Activated CD4-positive, alpha-beta T cell treated with anti-CD3 and anti-CD28 coated beads for 36 hours (primary cell): ENCODE data around the gene SNAP25. TPM values are rescaled to one million over a fixed set of nuclear protein-coding genes. Genes with fewer than 3 reads are reported as not detected.

ENCODE experiments used
- ATAC-seq: fragments of 200-7000 bp; cut with Tn5 transposase; one replicate; pipeline ENCODE4 v1.10.0; 2021; ENCODE audit warnings: mild to moderate bottlenecking, moderate library complexity
- CTCF ChIA-PET: fragments of 350-600 bp; sonication (Branson Sonifier 250); formaldehyde crosslinking; loops from one replicate; lab custom pipeline; 2021; ENCODE audit warnings: antibody characterized with exemption; lab: Charles Lee
- POLR2A ChIA-PET: fragments of 350-600 bp; sonication (Branson Sonifier 250); formaldehyde crosslinking; loops from one replicate; lab custom pipeline; 2021; ENCODE audit warnings: antibody characterized with exemption, inconsistent platforms; lab: Charles Lee
- DNase-seq: peaks from one replicate; pipeline ENCODE4 v3.0.0-alpha.2; 2020
- H3K27ac Mint-ChIP-seq: one replicate; pipeline ENCODE4 v1.8.0; 2021; ENCODE audit warnings: mixed read lengths
- H3K27me3 Mint-ChIP-seq: one replicate; pipeline ENCODE4 v1.8.0; 2021; ENCODE audit warnings: mixed read lengths
- H3K36me3 Mint-ChIP-seq: one replicate; pipeline ENCODE4 v1.8.0; 2021; ENCODE audit warnings: low read depth, mixed read lengths
- H3K4me1 Mint-ChIP-seq: one replicate; pipeline ENCODE4 v1.8.0; 2021; ENCODE audit warnings: mixed read lengths
- H3K4me3 Mint-ChIP-seq: one replicate; pipeline ENCODE4 v1.8.0; 2021; ENCODE audit warnings: mild to moderate bottlenecking, moderate library complexity, mixed read lengths
- H3K9me3 Mint-ChIP-seq: one replicate; pipeline ENCODE4 v1.8.0; 2021; ENCODE audit warnings: low read depth, mixed read lengths
- intact Hi-C, 2 experiments: fragments of 100-400 bp; cut with DNase I in 1 of 2; cut with micrococcal nuclease in 1 of 2; formaldehyde crosslinking; loops; one replicate each; pipeline versions ENCODE4 v1.14.2 to v1.15.1; 2022 to 2024; cut with DNase I, micrococcal nuclease
- total RNA-seq, 2 experiments: library from RNA; stranded (reverse); gene quantifications; one replicate each; pipeline ENCODE4 v1.2.3, GENCODE V29; 2021

SNAP25 gene
- total RNA-seq, 2 experiments from 2014 or later, result 0.18 to 0.27 TPM

- intact Hi-C loops, result no loop called here
- H3K27ac Mint-ChIP-seq, result no peak overlapping the region
- H3K4me3 Mint-ChIP-seq, result no peak overlapping the region
- H3K27me3 Mint-ChIP-seq, result peaks cover 8% of the 10 kb centered on the region
- DNase-seq (no peak), ATAC-seq (no peak)
- no peaks in the 10 kb centered on the region for H3K36me3 Mint-ChIP-seq
- ChIA-PET CTCF (no interaction called here), POLR2A (no interaction called here)
- H3K9me3 Mint-ChIP-seq, result peaks cover 3% of the 10 kb centered on the region
- H3K4me1 Mint-ChIP-seq, result no peaks in the 10 kb centered on the region
Measured at GRCh38 chr20:10180651-10181235, 37.9 kb upstream of the SNAP25 start.

GRCh38 chr20:10185741-10186558 lies 32.7 kb upstream of the SNAP25 start:
- Mint-ChIP-seq H3K4me3 (no peak overlapping the region), H3K36me3 (no peaks in the 10 kb centered on the region), H3K27me3 (no peaks in the 10 kb centered on the region), H3K27ac (no peak overlapping the region), H3K4me1 (no peaks in the 10 kb centered on the region), H3K9me3 (peaks cover 3% of the 10 kb centered on the region)
- ChIA-PET POLR2A (no interaction called here), CTCF (interaction anchor here (0.6 kb wide), 1 partner anchor 318 kb away, joined by 3 read pairs; no protein-coding TSS in a partner anchor)
- DNase-seq, result no peak
- intact Hi-C loops, result no loop called here
- no peak for ATAC-seq

GRCh38 chr20:10190456-10190855 lies 28.2 kb upstream of the SNAP25 start:
- ChIA-PET POLR2A (no interaction called here), CTCF (interaction anchor here (0.6 to 0.7 kb wide), 2 partner anchors 10 to 1818 kb away, joined by 3 read pairs; no protein-coding TSS in a partner anchor)
- Mint-ChIP-seq H3K36me3 (no peaks in the 10 kb centered on the region), H3K27me3 (peaks cover 3% of the 10 kb centered on the region), H3K27ac (no peak overlapping the region), H3K9me3 (peaks cover 3% of the 10 kb centered on the region), H3K4me3 (no peak overlapping the region), H3K4me1 (no peaks in the 10 kb centered on the region)
- intact Hi-C loops, result no loop called here
- DNase-seq (no peak), ATAC-seq (no peak)

- POLR2A ChIA-PET, result no interaction called here
- peaks cover 6% of the 10 kb centered on the region for H3K27me3 Mint-ChIP-seq
- intact Hi-C loops, result no loop called here
Measured at GRCh38 chr20:10192171-10192570, 26.5 kb upstream of the SNAP25 start.

GRCh38 chr20:10194166-10194565 lies 24.5 kb upstream of the SNAP25 start:
- no peak for DNase-seq
- peaks cover 6% of the 10 kb centered on the region for H3K27me3 Mint-ChIP-seq
- intact Hi-C loops, result no loop called here
- POLR2A ChIA-PET, result no interaction called here
- no peaks in the 10 kb centered on the region for H3K4me1 Mint-ChIP-seq
- no peak overlapping the region for H3K4me3 Mint-ChIP-seq
- H3K36me3 Mint-ChIP-seq, result no peaks in the 10 kb centered on the region
- CTCF ChIA-PET, result interaction anchor here (0.7 kb wide), 1 partner anchor 26 kb away, joined by 3 read pairs; no protein-coding TSS in a partner anchor
- peaks cover 2% of the 10 kb centered on the region for H3K9me3 Mint-ChIP-seq
- no peak overlapping the region for H3K27ac Mint-ChIP-seq
- no peak for ATAC-seq

More at GRCh38 chr20:10192171-10192570, 26.5 kb upstream of the SNAP25 start:
- no peak overlapping the region for H3K27ac Mint-ChIP-seq
- CTCF ChIA-PET, result interaction anchor here (0.6 kb wide), 1 partner anchor 155 kb away, joined by 3 read pairs; no protein-coding TSS in a partner anchor
- ATAC-seq (no peak), DNase-seq (no peak)
- H3K9me3 Mint-ChIP-seq, result peaks cover 2% of the 10 kb centered on the region
- no peaks in the 10 kb centered on the region for H3K4me1 Mint-ChIP-seq
- H3K4me3 Mint-ChIP-seq, result no peak overlapping the region
- H3K36me3 Mint-ChIP-seq, result no peaks in the 10 kb centered on the region

GRCh38 chr20:10200330-10200729 lies 18.3 kb upstream of the SNAP25 start:
- Mint-ChIP-seq H3K9me3 (no peaks in the 10 kb centered on the region), H3K4me1 (no peaks in the 10 kb centered on the region), H3K36me3 (no peaks in the 10 kb centered on the region), H3K27me3 (peaks cover 8% of the 10 kb centered on the region), H3K4me3 (no peak overlapping the region), H3K27ac (no peak overlapping the region)
- CTCF ChIA-PET, result interaction anchor here (0.6 kb wide), 1 partner anchor 9 kb away, joined by 3 read pairs; no protein-coding TSS in a partner anchor
- DNase-seq (no peak), ATAC-seq (no peak)
- POLR2A ChIA-PET, result no interaction called here
- intact Hi-C loops, result no loop called here

- Mint-ChIP-seq H3K36me3 (no peaks in the 10 kb centered on the region), H3K27ac (no peak overlapping the region), H3K9me3 (no peaks in the 10 kb centered on the region), H3K4me3 (no peak overlapping the region), H3K4me1 (no peaks in the 10 kb centered on the region), H3K27me3 (peaks cover 5% of the 10 kb centered on the region)
- ATAC-seq (no peak), DNase-seq (no peak)
- intact Hi-C loops, result no loop called here
- ChIA-PET CTCF (no interaction called here), POLR2A (no interaction called here)
Measured at GRCh38 chr20:10201321-10201870, 17.2 kb upstream of the SNAP25 start.

GRCh38 chr20:10209091-10209490 lies 9.5 kb upstream of the SNAP25 start:
- Mint-ChIP-seq H3K4me1 (no peaks in the 10 kb centered on the region), H3K27ac (no peak overlapping the region), H3K4me3 (no peak overlapping the region), H3K27me3 (peaks cover 11% of the 10 kb centered on the region), H3K36me3 (no peaks in the 10 kb centered on the region), H3K9me3 (peaks cover 1% of the 10 kb centered on the region)
- ChIA-PET POLR2A (no interaction called here), CTCF (interaction anchor here (0.6 kb wide), 1 partner anchor 84 kb away, joined by 4 read pairs; no protein-coding TSS in a partner anchor)
- no peak for DNase-seq
- intact Hi-C loops, result no loop called here
- no peak for ATAC-seq

- peaks cover 26% of the 10 kb centered on the region for H3K27me3 Mint-ChIP-seq
- POLR2A ChIA-PET, result no interaction called here
Measured at GRCh38 chr20:10213526-10213925, 5.1 kb upstream of the SNAP25 start.

GRCh38 chr20:10216146-10216791 lies 2.4 kb upstream of the SNAP25 start:
- Mint-ChIP-seq H3K27me3 (peaks cover 41% of the 10 kb centered on the region), H3K4me1 (peaks cover 14% of the 10 kb centered on the region), H3K36me3 (peaks cover 3% of the 10 kb centered on the region), H3K27ac (no peak overlapping the region), H3K9me3 (peaks cover 5% of the 10 kb centered on the region), H3K4me3 (no peak overlapping the region)
- ChIA-PET POLR2A (no interaction called here), CTCF (interaction anchor here (0.5 to 1.1 kb wide), 2 partner anchors 169 to 238 kb away, joined by 3 to 4 read pairs; no protein-coding TSS in a partner anchor)
- ATAC-seq (no peak), DNase-seq (no peak)
- intact Hi-C loops, result loop anchor here (5.0 kb wide), 3 partner anchors 136 to 239 kb away; partner anchors contain the start of gene MKKS (in 1 of the 2)

More at GRCh38 chr20:10213526-10213925, 5.1 kb upstream of the SNAP25 start:
- H3K27ac Mint-ChIP-seq, result no peak overlapping the region
- peaks cover 5% of the 10 kb centered on the region for H3K4me1 Mint-ChIP-seq
- DNase-seq (no peak), ATAC-seq (no peak)
- CTCF ChIA-PET, result no interaction called here
- intact Hi-C loops, result no loop called here
- peaks cover 5% of the 10 kb centered on the region for H3K9me3 Mint-ChIP-seq
- peaks cover 3% of the 10 kb centered on the region for H3K36me3 Mint-ChIP-seq
- H3K4me3 Mint-ChIP-seq, result no peak overlapping the region
